RWPE1 (cell line): ENCODE results near the gene RRP8.

Source experiments
- CTCF ChIA-PET: fragments of 350-600 bp; sonication (Branson Sonifier 250); formaldehyde crosslinking; extraction: SDS; loops from one replicate; lab custom pipeline; 2021; lab: Yijun Ruan, JAX
- POLR2A ChIA-PET: fragments of 400-600 bp; formaldehyde crosslinking; extraction: SDS; loops from one replicate; lab custom pipeline; 2020; ENCODE audit warnings: antibody characterized with exemption; ENCODE audit not compliant: low non-redundant PET; lab: Yijun Ruan, JAX
- DNase-seq: peaks from one replicate; pipeline ENCODE4 v3.0.0; 2012; ENCODE audit warnings: low spot score
- H3K27ac ChIP-seq: fragments of 450-650 bp; 2 replicates; pipeline ENCODE4 v1.5.1; 2017
- CTCF ChIP-seq: fragments of 450-650 bp; conservative IDR thresholded peaks from 2 replicates; pipeline ENCODE4 v1.5.1; 2017; ENCODE audit warnings: low read depth, mild to moderate bottlenecking

RRP8 gene

GRCh38 chr11:6565988-6566703 lies 37.3 kb downstream of the RRP8 start:
- H3K27ac ChIP-seq = no peak overlapping the region
- POLR2A ChIA-PET = no interaction called here

GRCh38 chr11:6565325-6565724 lies 38.1 kb downstream of the RRP8 start:
- ChIA-PET CTCF (no interaction called here), POLR2A (no interaction called here)
- H3K27ac ChIP-seq = no peak overlapping the region
- DNase-seq = no peak
- no peak for TF ChIP-seq CTCF

More at GRCh38 chr11:6565988-6566703, 37.3 kb downstream of the RRP8 start:
- no peak for TF ChIP-seq CTCF
- CTCF ChIA-PET = interaction anchor here (0.5 kb wide), 1 partner anchor 17 kb away, joined by 3 read pairs; no protein-coding TSS in a partner anchor
- no peak for DNase-seq

- no peak for TF ChIP-seq CTCF
Measured at GRCh38 chr11:6563667-6564066, 39.7 kb downstream of the RRP8 start.

GRCh38 chr11:6563121-6563619 lies 40.2 kb downstream of the RRP8 start:
- no peak for DNase-seq
- H3K27ac ChIP-seq = no peak overlapping the region
- TF ChIP-seq CTCF = no peak
- POLR2A ChIA-PET = no interaction called here
- CTCF ChIA-PET = interaction anchor here (1.3 kb wide), 1 partner anchor 32 kb away, joined by 3 read pairs; no protein-coding TSS in a partner anchor

More at GRCh38 chr11:6563667-6564066, 39.7 kb downstream of the RRP8 start:
- no peak overlapping the region for H3K27ac ChIP-seq
- CTCF ChIA-PET = interaction anchor here (1.3 kb wide), 1 partner anchor 33 kb away, joined by 3 read pairs; no protein-coding TSS in a partner anchor
- POLR2A ChIA-PET = no interaction called here
- DNase-seq = no peak

GRCh38 chr11:6561288-6561687 lies 42.1 kb downstream of the RRP8 start:
- no peak for DNase-seq
- ChIA-PET POLR2A (no interaction called here), CTCF (no interaction called here)
- no peak overlapping the region for H3K27ac ChIP-seq
- TF ChIP-seq CTCF = no peak

GRCh38 chr11:6559369-6559768 lies 44.0 kb downstream of the RRP8 start:
- no peak for TF ChIP-seq CTCF
- ChIA-PET POLR2A (no interaction called here), CTCF (no interaction called here)
- H3K27ac ChIP-seq = no peak overlapping the region
- DNase-seq = no peak
